IPS DF 19.7 (cell line): ENCODE measurements around the gene PANX2.
"Not testable (repeated sequence)": the region's sequence is repeated elsewhere in the genome, so short reads cannot be mapped to it uniquely, and the experiment has no call there.

Experiments used
- DNase-seq: peaks from one replicate; pipeline ENCODE4 v3.0.0-alpha.2; 2013; ENCODE audit warnings: low read depth, low spot score

PANX2 gene

GRCh38 chr22:50170453-50171318 is at the start of gene PANX2:
Gene PANX2 (plus strand): TSS chr22:50170731. CDS start chr22:50170731, 0 bp downstream.
- no peak for DNase-seq

GRCh38 chr22:50121202-50121740 is 49.3 kb upstream of the PANX2 start:
- no peak for DNase-seq

GRCh38 chr22:50123119-50123518 is 47.4 kb upstream of the PANX2 start:
- no peak for DNase-seq

GRCh38 chr22:50125029-50125428 is 45.5 kb upstream of the PANX2 start:
- no peak for DNase-seq

GRCh38 chr22:50129121-50129736 is 41.3 kb upstream of the PANX2 start:
- no peak for DNase-seq

GRCh38 chr22:50131894-50132293 is 38.6 kb upstream of the PANX2 start:
- no peak for DNase-seq

GRCh38 chr22:50134481-50134880 is 36.0 kb upstream of the PANX2 start:
- no peak for DNase-seq

- no peak for DNase-seq
Measured at GRCh38 chr22:50136581-50137015, 33.9 kb upstream of the PANX2 start.

- not testable (repeated sequence) for DNase-seq
Measured at GRCh38 chr22:50137277-50137676, 33.3 kb upstream of the PANX2 start.

GRCh38 chr22:50138041-50138440 is 32.5 kb upstream of the PANX2 start:
- no peak for DNase-seq

GRCh38 chr22:50138988-50139387 is 31.5 kb upstream of the PANX2 start:
- DNase-seq = no peak

GRCh38 chr22:50139843-50140415 is 30.6 kb upstream of the PANX2 start:
- DNase-seq = no peak

- DNase-seq = no peak
Measured at GRCh38 chr22:50140615-50141014, 29.9 kb upstream of the PANX2 start.

- no peak for DNase-seq
Measured at GRCh38 chr22:50141462-50141861, 29.1 kb upstream of the PANX2 start.

GRCh38 chr22:50141891-50142363 is 28.6 kb upstream of the PANX2 start:
- DNase-seq = no peak

- DNase-seq = no peak
Measured at GRCh38 chr22:50143096-50143495, 27.4 kb upstream of the PANX2 start.

- no peak for DNase-seq
Measured at GRCh38 chr22:50144005-50144614, 26.4 kb upstream of the PANX2 start.

- no peak for DNase-seq
Measured at GRCh38 chr22:50145721-50146438, 24.7 kb upstream of the PANX2 start.

- no peak for DNase-seq
Measured at GRCh38 chr22:50146439-50147238, 23.9 kb upstream of the PANX2 start.
